SK-N-SH treated with all-trans-retinoic acid at 6 μM for 48 hours (cell line): ENCODE data around the gene ANKRD62.

ENCODE experiments used
- ARNTL ChIP-seq: fragments of 450-650 bp; formaldehyde crosslinking; IDR thresholded peaks from 2 replicates; pipeline ENCODE4 v1.5.0; 2020; ENCODE audit warnings: low read depth, mild to moderate bottlenecking, moderate library complexity, borderline replicate concordance
- BACH2 ChIP-seq: fragments of 250-450 bp; sonication (Bioruptor Pico); IDR thresholded peaks from 2 replicates; pipeline ENCODE4 v1.9.0; 2021; ENCODE audit warnings: mild to moderate bottlenecking, borderline replicate concordance
- CREB5 ChIP-seq: fragments of 250-450 bp; sonication (Bioruptor Pico); IDR thresholded peaks from 2 replicates; pipeline ENCODE4 v1.5.1; 2020; ENCODE audit warnings: low read depth, mild to moderate bottlenecking, moderate library complexity
- CSDC2 ChIP-seq: fragments of 250-450 bp; sonication (Bioruptor Pico); IDR thresholded peaks from 2 replicates; pipeline ENCODE4 v1.5.0; 2020; ENCODE audit warnings: mild to moderate bottlenecking, moderate library complexity
- ESRRG ChIP-seq: fragments of 250-450 bp; sonication (Bioruptor Pico); IDR thresholded peaks from 2 replicates; pipeline ENCODE4 v1.6.1; 2021; ENCODE audit warnings: mild to moderate bottlenecking
- RARB ChIP-seq: fragments of 250-450 bp; sonication (Bioruptor Pico); IDR thresholded peaks from 2 replicates; pipeline ENCODE4 v1.8.0; 2021; ENCODE audit warnings: mild to moderate bottlenecking, moderate library complexity
- TCF4 ChIP-seq: fragments of 250-450 bp; sonication (Bioruptor Pico); IDR thresholded peaks from 2 replicates; pipeline ENCODE4 v1.8.0; 2021; ENCODE audit warnings: mild to moderate bottlenecking, moderate library complexity, borderline replicate concordance
- TOX ChIP-seq: fragments of 250-450 bp; sonication (Bioruptor Pico); IDR thresholded peaks from 2 replicates; pipeline ENCODE4 v1.8.0; 2021; ENCODE audit warnings: mild to moderate bottlenecking, moderate library complexity, borderline replicate concordance
- TSHZ2 ChIP-seq: fragments of 250-450 bp; sonication (Bioruptor Pico); IDR thresholded peaks from 2 replicates; pipeline ENCODE4 v1.5.0; 2020; ENCODE audit warnings: mild to moderate bottlenecking, moderate library complexity
- ZC3H10 ChIP-seq: fragments of 250-450 bp; sonication (Bioruptor Pico); IDR thresholded peaks from 2 replicates; pipeline ENCODE4 v1.5.1; 2021; ENCODE audit warnings: mild to moderate bottlenecking, moderate library complexity
- ZNF565 ChIP-seq: fragments of 450-650 bp; formaldehyde crosslinking; conservative IDR thresholded peaks from 2 replicates; pipeline ENCODE4 v1.5.0; 2020; ENCODE audit warnings: low read depth, mild to moderate bottlenecking, moderate library complexity
- ZNF70 ChIP-seq: fragments of 450-650 bp; formaldehyde crosslinking; IDR thresholded peaks from 2 replicates; pipeline ENCODE4 v1.5.0; 2020; ENCODE audit warnings: mild to moderate bottlenecking, moderate library complexity

GRCh38 chr18:12085786-12086185 lies 7.9 kb upstream of the ANKRD62 start:
- TF ChIP-seq TCF4 (CRISPR knock-in tag) (no peak), ZNF565 (CRISPR knock-in tag) (no peak), CSDC2 (CRISPR knock-in tag) (no peak), ARNTL (CRISPR knock-in tag) (no peak), BACH2 (CRISPR knock-in tag) (no peak), ZNF70 (CRISPR knock-in tag) (no peak), ESRRG (CRISPR knock-in tag) (no peak), TOX (CRISPR knock-in tag) (no peak), CREB5 (no peak), ZC3H10 (CRISPR knock-in tag) (no peak), RARB (CRISPR knock-in tag) (no peak), TSHZ2 (CRISPR knock-in tag) (no peak)
